Esophagus muscularis mucosa (tissue), 4 donors: ENCODE data around the gene ENPP3.

Experiments
- EP300 ChIP-seq: sonication (generic); formaldehyde crosslinking; IDR thresholded peaks from one replicate; pipeline ENCODE4 v1.6.1; 2017; ENCODE audit warnings: antibody characterized with exemption
- POLR2A ChIP-seq: fragments of 450-650 bp; IDR thresholded peaks from one replicate; pipeline ENCODE4 v1.6.1; 2017; ENCODE audit warnings: antibody characterized with exemption, moderate library complexity, mild to moderate bottlenecking, low read depth
- TF ChIP-seq, protein P1 (sequence below), 3 experiments: fragments of 200-600 bp in 2 of 3; fragments of 450-650 bp in 1 of 3; sonication (generic) in 2 of 3; IDR thresholded peaks; one replicate each; pipeline ENCODE4 v1.5.1; 2017 to 2019; ENCODE audit warnings: antibody characterized with exemption in 3 of 3, mild to moderate bottlenecking in 2 of 3, moderate library complexity in 1 of 3

GRCh38 chr6:131758920-131759319 is 121.8 kb downstream of the ENPP3 start:
- TF ChIP-seq, protein P1, sequence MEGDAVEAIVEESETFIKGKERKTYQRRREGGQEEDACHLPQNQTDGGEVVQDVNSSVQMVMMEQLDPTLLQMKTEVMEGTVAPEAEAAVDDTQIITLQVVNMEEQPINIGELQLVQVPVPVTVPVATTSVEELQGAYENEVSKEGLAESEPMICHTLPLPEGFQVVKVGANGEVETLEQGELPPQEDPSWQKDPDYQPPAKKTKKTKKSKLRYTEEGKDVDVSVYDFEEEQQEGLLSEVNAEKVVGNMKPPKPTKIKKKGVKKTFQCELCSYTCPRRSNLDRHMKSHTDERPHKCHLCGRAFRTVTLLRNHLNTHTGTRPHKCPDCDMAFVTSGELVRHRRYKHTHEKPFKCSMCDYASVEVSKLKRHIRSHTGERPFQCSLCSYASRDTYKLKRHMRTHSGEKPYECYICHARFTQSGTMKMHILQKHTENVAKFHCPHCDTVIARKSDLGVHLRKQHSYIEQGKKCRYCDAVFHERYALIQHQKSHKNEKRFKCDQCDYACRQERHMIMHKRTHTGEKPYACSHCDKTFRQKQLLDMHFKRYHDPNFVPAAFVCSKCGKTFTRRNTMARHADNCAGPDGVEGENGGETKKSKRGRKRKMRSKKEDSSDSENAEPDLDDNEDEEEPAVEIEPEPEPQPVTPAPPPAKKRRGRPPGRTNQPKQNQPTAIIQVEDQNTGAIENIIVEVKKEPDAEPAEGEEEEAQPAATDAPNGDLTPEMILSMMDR (IDR thresholded peaks at IDR 0.05) = no peak
- TF ChIP-seq POLR2A = no peak
- TF ChIP-seq EP300 = no peak
